NCI-H1930 (cell line): ENCODE results near the gene EEA1.
"Not testable (repeated sequence)": the region's sequence is repeated elsewhere in the genome, so short reads cannot be mapped to it uniquely, and the experiment has no call there.

Experiments
- DNase-seq, 2 experiments: peaks; one replicate each; lab custom pipeline; 2025; lab: John Stamatoyannopoulos, UW

The EEA1 gene

GRCh38 chr12:92802906-92803305, 126.2 kb downstream of the EEA1 start:
- no peak for DNase-seq

- no peak for DNase-seq
Observed at GRCh38 chr12:92796650-92797049, 132.4 kb downstream of the EEA1 start.

- DNase-seq: no peak
Observed at GRCh38 chr12:92794814-92795213, 134.3 kb downstream of the EEA1 start.

- DNase-seq: not testable (repeated sequence)
Observed at GRCh38 chr12:92794356-92794755, 134.7 kb downstream of the EEA1 start.

DNA sequence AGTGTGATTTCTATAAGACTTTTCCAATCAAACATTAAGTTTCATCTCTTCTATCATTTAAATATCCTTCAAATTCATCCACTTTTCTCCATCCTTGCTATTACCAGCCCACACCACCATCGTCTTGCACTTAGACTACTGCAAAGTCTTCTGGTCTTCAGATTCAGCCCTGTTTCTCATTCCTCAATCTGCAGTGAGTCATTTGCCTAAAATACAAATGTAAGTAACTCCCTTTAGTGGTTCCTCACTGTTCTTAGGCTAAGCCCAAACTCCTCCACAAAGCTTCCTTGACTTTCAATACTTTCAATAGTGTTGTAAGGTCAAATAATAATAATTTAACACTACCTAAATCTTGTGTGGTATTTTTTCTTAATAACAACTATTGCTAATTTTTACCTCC, 143.1 kb downstream of the EEA1 start:
- no peak for DNase-seq

GRCh38 chr12:92785563-92785950, 143.5 kb downstream of the EEA1 start:
- no peak for DNase-seq

DNA sequence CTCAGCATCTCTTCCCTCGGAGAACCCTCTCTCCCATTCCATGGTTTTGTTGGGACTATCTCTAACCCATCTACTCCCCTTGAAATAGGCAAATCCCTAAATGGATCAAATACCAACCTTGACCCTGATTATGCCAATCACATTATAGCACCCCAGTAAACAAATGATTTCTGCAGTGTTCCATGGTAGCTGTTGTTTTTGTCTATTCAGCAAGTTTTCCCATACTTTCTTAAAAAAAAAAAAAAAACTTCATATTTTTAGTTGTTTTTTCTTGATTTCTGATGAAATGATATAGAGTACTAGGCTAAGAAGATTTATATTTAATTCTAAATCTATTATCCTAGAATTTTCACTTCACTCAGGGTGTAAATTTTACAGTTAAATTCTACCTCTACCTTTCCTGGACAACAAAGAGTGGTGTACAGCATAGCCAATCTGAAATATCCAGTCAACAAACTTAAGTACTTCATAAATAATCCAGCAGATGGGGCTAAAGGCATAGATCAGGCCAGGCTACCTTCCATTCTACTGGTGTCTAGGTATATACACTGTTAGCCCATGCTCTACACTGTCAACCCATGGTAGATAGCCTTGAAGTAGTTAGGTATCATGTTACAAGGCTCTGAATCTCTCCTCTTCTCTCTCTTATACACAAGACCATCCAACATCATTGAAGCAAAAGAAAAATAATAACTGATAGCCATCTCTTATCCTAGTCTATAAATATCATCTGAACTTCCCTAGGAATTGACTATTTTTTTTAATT, 144.1 kb downstream of the EEA1 start:
- DNase-seq: peak; percentile 52 to 68

DNA sequence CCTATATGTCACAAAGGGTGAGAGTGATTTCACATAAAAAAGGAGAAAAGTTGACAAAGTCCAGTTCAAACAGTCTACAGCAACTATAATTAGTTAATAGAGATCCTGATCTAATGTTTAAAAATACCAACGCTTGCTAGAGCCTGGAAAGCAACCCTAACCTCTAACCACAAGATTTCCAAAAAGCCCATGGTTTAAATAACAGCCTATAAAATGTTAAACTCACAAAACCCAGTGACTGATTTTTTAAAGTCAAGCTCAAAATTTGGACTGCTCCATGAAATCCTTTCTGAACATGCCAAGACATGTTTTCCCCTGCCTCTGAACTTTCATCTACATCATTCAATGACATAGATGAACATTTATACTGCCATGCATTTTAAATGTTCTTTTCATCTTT, 144.7 kb downstream of the EEA1 start:
- DNase-seq: no peak

DNA sequence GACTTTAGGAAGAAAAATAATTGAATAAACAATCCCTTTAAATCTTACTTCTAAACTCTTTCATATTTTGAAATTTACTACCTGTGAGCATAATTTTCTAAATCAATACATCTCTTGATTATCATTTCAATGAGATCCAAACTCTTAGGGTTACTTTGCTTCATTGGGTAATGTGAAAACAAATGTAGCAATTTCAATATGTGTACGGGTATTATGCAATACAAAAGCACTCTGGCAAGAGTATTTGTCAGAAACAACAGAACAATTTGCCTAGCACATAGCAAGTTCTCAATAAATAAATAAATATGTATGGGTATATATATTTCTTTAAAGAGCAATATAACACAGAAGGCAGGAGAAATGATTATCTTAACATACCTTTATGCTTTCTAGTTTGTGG, 149.2 kb downstream of the EEA1 start:
- no peak for DNase-seq

GRCh38 chr12:92778525-92778924, 150.6 kb downstream of the EEA1 start:
- no peak for DNase-seq

GRCh38 chr12:92775416-92775815, 153.7 kb downstream of the EEA1 start:
- no peak for DNase-seq

- DNase-seq: no peak
Observed at GRCh38 chr12:92771001-92771400, 158.1 kb downstream of the EEA1 start.

DNA sequence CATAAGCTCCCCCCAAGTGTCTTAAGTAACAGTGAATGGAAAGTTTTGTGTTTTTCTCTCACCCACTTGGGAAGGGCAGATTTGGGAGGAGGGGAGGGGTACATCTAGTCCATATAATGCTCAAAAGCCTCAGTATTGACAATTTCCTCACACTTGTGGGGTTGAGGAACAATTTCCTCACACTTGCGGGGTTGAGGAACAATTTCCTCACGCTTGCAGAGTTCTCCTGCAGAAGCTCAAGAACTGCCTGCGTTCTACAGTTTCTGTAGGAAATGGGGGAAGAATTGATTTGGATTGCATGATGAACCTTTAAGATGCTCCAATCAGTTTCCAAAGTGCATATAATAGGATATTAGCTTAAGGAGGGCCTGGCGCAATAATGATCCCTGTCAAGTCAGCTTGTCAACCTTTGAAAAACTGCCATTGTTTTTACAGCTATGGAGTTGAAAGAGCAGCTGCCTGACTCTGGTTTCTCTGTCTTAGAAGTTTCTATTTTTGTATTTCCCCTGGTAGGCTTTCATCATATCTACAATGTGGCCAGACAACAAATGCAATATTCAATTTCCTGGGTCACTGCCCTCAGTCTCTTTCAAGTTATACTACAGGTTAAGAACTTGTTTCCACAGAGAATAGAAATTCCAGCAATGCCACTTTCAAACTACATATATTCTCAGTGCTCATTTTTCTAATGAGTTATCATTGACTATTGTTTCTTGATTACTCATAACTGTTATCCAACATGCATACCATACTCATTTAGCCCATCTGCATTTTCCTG, 159.8 kb downstream of the EEA1 start:
- no peak for DNase-seq

DNA sequence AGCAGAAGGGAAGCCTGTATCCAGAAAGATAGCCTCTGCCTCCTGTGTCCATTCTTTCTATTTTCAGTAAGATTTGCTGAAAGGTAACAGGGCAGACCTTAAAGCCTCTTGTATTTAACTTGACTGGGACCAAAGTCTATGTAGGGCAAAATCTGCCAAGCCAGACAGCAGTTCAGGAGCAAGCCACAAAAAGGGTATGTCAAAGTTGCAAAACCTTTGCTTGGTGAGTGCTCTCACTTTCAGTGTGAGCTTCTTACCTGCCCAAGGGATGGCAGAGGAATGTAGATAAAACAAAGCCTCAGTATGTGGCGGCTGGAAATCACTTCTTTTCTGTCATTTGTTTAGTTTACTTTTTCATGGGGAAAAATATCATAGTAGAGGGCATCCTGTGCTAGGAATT, 163.2 kb downstream of the EEA1 start:
- DNase-seq: no peak

DNA sequence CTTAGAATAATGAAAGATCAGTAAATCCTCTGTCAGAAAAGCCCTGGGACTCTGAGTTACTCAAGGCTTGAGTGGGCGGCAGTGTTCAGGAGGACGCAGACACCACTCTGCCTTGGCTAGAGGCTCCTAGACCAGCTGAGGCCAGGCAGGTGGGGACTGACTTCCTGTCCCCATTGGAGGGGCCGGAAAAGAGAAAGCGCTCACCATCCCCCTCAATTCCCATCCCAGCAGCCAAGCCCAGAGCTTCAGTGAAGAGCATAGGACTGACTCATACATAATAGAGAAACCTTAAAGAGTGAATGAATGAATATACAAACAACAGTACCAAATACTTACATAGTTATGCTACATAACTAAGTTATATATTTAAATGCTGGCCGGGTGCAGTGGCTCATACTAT, 164.3 kb downstream of the EEA1 start:
- no peak for DNase-seq

GRCh38 chr12:92762773-92763172, 166.3 kb downstream of the EEA1 start:
- no peak for DNase-seq

DNA sequence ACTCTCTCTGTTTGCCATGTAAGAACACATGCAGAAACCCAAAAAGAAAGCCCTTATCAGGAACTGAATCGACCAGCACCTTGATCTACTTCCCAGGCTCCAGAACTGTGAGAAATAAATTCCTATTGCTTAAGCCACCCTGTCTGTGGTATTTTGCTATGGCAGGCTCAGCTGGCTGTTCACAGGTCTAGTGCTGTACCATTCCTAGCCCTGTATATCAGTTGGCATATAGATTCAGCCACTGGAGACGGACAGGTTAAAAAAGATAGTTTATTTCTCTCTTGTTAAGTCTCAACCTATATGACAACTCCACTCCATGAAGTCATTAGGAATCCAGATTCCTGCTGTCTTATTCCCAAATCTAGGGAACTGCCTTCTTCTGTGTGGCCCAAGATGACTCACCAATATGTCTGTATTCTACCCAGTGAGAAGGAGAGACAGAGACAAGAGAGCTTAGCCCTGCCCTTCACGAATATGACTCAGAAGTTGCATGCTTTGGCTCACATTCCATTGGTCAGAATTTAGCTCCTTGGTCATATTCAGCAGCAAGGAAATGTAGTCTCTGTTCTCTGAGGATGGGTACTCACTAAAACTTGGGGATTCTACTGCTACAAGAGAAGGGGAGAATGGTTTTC, 169.3 kb downstream of the EEA1 start:
- no peak for DNase-seq

GRCh38 chr12:92757597-92758121, 171.4 kb downstream of the EEA1 start:
- DNase-seq: no peak

GRCh38 chr12:92756898-92757596, 172.0 kb downstream of the EEA1 start:
- no peak for DNase-seq

- DNase-seq: no peak
Observed at GRCh38 chr12:92753976-92754885, 174.9 kb downstream of the EEA1 start.

DNA sequence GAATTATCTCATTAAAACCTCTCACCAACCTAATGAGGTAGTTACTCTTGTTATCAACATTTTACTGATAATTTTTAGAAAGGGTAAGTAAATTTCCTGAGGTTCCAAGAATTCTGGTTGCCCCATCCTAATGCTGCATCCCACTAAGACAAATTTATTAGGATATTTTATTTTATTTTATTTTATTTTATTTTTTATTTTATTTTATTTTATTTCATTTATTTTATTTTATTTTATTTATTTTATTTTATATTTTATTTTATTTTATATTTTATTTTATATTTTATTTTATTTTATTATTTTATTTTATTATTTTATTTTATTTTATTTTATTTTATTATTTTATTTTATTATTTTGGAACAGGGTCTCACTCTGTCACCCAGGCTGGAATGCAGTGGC, 179.4 kb downstream of the EEA1 start:
- DNase-seq: not testable (repeated sequence)
